Fibroblast of villous mesenchyme (primary cell): ENCODE results near the gene SEMA4C. TPM values are rescaled to one million over a fixed set of nuclear protein-coding genes. Genes with fewer than 3 reads are reported as not detected.

Source experiments
- DNase-seq: peaks from one replicate; pipeline ENCODE4 v3.0.0-alpha.2; 2010; ENCODE audit warnings: low read depth
- H3K4me3 ChIP-seq: 2 replicates; pipeline ENCODE4 v1.5.1; 2011; ENCODE audit warnings: low read depth, mild to moderate bottlenecking, low read length
- total RNA-seq: library from RNA; depleted of rRNA; stranded (reverse); fragments of >200 nt; gene quantifications from 2 replicates; pipeline ENCODE4 v1.2.3, GENCODE V29; 2012
- TF ChIP-seq, protein P1 (sequence below): IDR thresholded peaks from 2 replicates; pipeline ENCODE4 v1.5.1; 2012; ENCODE audit warnings: low read depth, mild to moderate bottlenecking, low read length; ENCODE audit not compliant: insufficient read depth

Gene SEMA4C
- total RNA-seq, 1 donor: 16.4 TPM

GRCh38 chr2:96846825-96847224 lies 23.1 kb downstream of the SEMA4C start:
- TF ChIP-seq, protein P1, sequence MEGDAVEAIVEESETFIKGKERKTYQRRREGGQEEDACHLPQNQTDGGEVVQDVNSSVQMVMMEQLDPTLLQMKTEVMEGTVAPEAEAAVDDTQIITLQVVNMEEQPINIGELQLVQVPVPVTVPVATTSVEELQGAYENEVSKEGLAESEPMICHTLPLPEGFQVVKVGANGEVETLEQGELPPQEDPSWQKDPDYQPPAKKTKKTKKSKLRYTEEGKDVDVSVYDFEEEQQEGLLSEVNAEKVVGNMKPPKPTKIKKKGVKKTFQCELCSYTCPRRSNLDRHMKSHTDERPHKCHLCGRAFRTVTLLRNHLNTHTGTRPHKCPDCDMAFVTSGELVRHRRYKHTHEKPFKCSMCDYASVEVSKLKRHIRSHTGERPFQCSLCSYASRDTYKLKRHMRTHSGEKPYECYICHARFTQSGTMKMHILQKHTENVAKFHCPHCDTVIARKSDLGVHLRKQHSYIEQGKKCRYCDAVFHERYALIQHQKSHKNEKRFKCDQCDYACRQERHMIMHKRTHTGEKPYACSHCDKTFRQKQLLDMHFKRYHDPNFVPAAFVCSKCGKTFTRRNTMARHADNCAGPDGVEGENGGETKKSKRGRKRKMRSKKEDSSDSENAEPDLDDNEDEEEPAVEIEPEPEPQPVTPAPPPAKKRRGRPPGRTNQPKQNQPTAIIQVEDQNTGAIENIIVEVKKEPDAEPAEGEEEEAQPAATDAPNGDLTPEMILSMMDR: no peak
- no peak overlapping the region for H3K4me3 ChIP-seq
- DNase-seq: no peak

GRCh38 chr2:96844405-96844808 lies 25.5 kb downstream of the SEMA4C start:
- no peak overlapping the region for H3K4me3 ChIP-seq
- TF ChIP-seq, protein P1: no peak
- DNase-seq: no peak

- no peak for DNase-seq
- H3K4me3 ChIP-seq: no peak within 1 kb of the TSS
- TF ChIP-seq, protein P1: no peak
Observed at GRCh38 chr2:96843538-96844268, 26.2 kb downstream of the SEMA4C start, which contains the start of gene ANKRD23. Gene ANKRD23, minus strand, starts transcription at chr2:96844021. Its CDS starts 29 bp downstream, at chr2:96843992.

GRCh38 chr2:96842600-96842999 lies 27.3 kb downstream of the SEMA4C start:
- H3K4me3 ChIP-seq: no peak overlapping the region
- no peak for DNase-seq
- TF ChIP-seq, protein P1: no peak

GRCh38 chr2:96841701-96842495 lies 28.0 kb downstream of the SEMA4C start:
- DNase-seq: no peak
- TF ChIP-seq, protein P1: no peak
- no peak overlapping the region for H3K4me3 ChIP-seq

GRCh38 chr2:96839875-96840850 lies 29.7 kb downstream of the SEMA4C start:
- H3K4me3 ChIP-seq: no peak overlapping the region
- TF ChIP-seq, protein P1: no peak
- DNase-seq: no peak
